GM18907 (cell line): ENCODE measurements around the gene HOXA9.

Source experiments
- ATAC-seq: cut with Tn5 transposase; IDR thresholded peaks from one replicate; pipeline ENCODE4 v1.9.1; 2021; ENCODE audit warnings: mild to moderate bottlenecking, moderate library complexity; ENCODE audit not compliant: unreplicated experiment

HOXA9 gene

GRCh38 chr7:27177795-27178320, 12.5 kb upstream of the HOXA9 start:
- no peak for ATAC-seq

GRCh38 chr7:27176962-27177794, 11.8 kb upstream of the HOXA9 start:
- no peak for ATAC-seq

- ATAC-seq, result no peak
These were observed 11.1 kb upstream of the HOXA9 start for GRCh38 chr7:27176524-27176845.

GRCh38 chr7:27175626-27176523, 10.5 kb upstream of the HOXA9 start:
- no peak for ATAC-seq

GRCh38 chr7:27174874-27175625, 9.7 kb upstream of the HOXA9 start:
- no peak for ATAC-seq

DNA sequence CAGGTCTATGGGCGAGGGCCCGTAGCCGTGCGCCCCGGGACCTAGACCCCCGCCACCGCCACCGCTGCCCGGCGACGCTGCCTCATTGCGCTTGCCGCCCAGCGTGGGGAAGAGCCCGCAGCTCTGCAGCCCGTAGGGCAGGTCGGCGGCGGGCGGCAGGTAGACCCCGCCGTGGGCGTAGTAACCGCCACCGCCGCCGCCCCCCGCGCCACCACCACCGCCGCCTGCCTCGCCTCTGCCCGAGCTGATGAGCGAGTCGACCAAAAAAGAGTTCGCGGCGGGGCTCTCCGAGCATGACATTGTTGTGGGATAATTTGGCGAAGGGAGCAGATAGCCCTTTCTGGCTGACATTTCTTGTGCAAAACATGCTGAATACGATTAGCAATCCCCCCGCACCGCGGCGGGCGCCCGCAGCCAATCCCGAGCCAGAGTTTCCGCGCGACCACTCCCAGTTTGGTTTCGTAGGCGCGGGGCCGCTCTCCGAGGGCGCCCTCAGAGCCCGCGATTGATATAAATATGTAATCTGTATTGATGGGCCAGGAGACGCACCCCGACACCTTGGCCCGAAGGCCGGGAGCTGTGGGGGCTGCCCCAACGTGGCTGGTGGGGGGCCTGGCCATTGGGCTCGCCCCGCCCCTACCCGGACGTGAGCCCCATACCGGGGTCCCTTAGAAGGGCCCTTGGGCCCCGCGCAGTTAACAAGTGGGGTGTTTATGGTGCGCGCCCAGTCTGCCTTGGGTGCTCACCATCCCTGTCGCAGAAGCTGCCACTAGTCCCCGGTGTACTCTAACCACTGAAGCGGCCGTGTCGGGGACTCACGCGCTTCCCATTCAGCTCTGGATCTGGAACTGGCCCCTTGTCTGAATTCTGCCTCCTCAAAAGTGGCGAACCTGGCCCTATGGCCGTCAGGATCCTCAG, 8.9 kb upstream of the HOXA9 start, which contains the start of gene HOXA10:
Gene HOXA10 (minus strand): TSS at position 365 of the 918 bp plus-strand sequence. CDS start 14 bp downstream, at position 351.
- ATAC-seq, result no peak

- no peak for ATAC-seq
These were observed 8.2 kb upstream of the HOXA9 start for GRCh38 chr7:27173511-27173955.

DNA sequence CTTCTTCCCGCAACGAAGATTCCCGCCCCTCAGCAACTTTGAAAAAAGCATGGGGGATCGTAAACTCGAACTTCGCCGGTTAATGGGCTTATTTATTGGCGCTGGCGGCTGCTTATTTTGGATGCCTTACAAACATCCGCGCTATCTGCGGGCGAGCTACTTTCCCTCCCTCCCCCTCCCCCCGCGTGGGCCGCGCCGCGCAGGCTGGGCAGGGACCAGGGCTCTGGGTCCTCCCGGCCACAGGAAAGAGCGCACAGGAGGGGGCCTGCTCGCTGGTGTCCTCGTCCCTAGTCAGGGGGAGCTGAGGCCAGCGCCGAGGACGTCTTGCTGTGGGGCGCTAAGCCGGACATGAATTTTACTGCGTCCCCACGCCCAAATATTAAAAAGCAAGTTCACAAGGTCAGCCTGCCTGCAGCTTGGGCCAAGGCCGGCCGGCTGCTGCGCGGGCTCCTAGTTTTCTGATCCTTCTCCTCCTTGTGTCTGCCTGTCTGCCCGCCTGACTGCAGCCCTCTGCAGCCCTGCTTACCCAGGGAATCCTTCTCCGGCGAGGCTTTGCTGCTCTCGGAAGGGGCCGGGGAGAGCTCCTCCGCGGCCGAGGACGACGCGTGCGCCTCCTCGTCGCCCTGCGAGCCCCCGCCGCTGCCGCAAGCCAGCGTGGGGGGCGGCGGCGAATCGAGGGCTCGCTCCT, 7.6 kb upstream of the HOXA9 start:
- no peak for ATAC-seq

- no peak for ATAC-seq
These were observed 7.0 kb upstream of the HOXA9 start for GRCh38 chr7:27172315-27172774.

GRCh38 chr7:27171637-27172314, 6.4 kb upstream of the HOXA9 start:
- ATAC-seq, result no peak

DNA sequence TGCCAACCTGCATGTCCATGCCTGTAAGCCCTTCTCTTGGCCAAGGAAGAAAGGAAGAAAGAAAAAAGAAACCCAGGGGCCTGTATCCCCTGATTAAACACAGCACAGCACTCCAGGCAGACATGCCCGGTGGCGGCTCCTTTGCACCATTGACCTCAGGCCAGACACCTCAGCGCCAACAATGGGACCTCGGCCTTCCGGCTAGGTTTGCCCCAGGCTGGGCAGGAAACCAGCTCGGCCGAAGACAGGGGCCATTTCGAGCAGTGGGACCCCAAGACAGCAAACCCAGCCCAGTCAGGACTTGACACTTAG, 5.9 kb upstream of the HOXA9 start:
- no peak for ATAC-seq

DNA sequence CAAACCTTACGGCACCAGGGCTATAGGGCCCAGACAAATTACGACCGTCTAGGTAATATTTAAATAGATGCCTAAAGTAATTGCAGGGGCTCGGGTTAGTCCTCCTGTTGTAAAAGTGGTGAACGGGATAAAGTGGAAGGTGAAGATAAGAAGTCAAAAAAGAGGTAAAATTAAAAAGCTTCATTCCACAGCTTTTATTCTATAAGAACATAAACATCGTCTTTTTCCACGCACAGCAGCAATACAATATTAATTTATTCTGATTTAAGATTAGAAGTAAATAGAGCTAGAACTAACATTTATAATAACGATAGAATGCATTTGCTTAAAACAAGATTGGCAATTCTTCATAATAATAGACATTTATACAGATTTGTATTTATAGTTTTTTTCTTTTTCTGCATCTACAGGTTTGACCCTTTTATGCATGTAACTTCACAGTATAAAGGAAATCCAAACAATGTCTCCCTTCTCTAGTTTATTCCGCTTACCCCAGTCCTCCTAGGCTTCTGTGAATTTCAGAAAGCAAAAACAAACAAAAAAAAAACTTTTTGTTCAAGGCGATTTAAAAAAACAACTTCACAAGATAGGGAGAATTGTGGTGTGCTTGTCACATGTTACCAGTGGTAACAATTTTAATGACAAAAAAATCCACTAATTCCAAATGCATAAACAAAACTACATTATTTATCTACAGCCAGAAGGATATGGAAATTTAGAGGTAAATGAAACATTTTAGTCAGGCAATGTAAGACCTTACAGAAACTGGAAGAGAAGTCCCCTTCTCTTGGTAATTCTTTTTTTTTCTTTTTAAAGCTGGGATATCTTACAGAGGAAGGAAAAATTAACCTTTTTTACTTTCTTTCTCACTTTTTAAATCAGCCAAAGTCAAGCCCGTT, 5.3 kb upstream of the HOXA9 start:
- ATAC-seq, result no peak

GRCh38 chr7:27169658-27170425, 4.5 kb upstream of the HOXA9 start:
- no peak for ATAC-seq

DNA sequence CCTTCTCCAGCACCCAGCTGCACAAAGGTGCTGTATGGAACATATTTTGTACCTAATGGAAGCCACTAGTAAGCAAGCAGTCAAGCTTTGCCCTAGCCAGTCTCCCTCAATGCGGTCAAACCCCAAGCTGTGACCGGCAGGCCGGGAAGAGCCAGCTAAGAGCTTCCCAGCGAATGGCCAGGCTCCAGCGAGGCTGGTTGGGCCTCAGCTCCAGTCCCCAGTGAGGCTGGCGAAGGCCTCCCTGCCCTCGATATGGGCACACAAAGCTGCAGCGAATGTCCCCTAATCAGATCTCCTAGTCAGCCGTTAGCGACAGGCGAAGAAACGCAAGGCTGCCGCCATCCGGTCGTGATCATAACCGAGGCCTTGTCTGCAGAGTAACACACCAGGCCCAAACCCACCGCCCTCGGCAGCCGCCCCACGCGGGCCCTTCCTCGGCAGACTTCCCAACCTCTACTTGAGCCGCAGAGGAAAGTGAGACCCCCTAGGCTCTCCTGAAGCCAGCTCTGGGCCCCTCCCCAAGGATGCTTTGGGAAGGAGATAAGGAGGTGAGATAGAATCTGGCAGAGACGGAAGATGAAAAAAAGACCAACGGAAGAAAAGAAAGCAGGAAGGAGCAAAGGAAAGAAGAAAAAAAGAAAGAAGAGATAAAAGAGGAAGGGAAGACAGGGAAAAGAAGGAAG, 3.1 kb upstream of the HOXA9 start:
- no peak for ATAC-seq

DNA sequence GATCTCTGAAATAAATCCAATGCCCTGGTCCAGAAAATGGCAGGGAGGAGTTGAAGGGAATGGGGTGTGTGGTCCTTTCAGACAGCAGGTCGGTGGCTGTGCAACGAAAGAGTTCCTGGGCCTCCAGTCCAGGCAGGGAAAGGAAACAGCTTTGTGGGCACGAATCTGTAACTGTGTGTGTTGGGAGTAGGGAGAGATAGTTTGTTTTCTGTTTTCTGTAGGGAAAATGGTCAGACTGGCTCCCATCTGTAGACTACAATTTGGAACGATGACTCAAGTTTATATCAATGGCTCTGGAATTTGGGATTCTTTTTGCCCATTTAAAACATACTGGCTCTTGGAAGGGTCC, 2.6 kb upstream of the HOXA9 start:
- no peak for ATAC-seq
